ENCODE results near the gene LHX3.
"Not testable (repeated sequence)": the region's sequence is repeated elsewhere in the genome, so short reads cannot be mapped to it uniquely, and the experiment has no call there.

LHX3 gene

DNA sequence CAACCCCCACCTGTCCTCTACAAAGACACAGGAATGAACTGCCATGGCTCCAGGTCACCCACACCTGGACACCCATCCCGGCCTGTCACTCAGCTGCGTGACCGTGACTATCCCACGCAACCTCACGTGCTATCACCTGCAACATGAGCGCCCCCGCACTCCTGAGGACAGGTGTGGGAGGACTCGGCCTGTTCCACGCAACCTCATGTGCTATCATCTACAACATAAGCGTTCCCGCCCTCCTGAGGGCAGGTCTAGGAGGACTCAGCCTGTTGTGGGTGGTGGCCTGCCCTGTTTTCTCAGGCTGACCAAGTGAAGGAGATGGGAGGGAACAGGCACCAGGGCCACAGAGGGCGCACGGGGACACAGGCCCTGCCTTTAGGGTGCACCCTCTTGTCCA is 36.6 kb upstream of the LHX3 start:
- no peak for DNase-seq

DNA sequence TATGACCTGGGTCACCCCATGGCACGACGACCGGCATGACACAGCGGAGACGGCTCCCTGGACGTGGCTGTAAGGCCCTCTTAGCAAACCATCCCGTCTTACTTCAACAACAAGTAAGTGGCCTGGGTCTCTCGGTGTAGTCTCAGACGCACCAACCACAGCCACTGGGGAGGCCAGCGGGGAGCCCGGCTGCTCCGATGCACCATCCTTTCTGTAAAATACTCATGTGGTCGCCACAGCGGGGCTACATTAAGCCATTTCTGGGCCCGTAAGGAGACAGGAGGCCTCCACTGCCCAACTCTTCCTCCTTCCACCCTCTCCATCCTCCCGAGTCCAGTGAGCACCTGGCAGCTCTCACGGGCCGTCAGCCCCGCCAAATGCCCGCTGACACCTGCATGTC is 36.0 kb upstream of the LHX3 start:
- no peak for DNase-seq

DNA sequence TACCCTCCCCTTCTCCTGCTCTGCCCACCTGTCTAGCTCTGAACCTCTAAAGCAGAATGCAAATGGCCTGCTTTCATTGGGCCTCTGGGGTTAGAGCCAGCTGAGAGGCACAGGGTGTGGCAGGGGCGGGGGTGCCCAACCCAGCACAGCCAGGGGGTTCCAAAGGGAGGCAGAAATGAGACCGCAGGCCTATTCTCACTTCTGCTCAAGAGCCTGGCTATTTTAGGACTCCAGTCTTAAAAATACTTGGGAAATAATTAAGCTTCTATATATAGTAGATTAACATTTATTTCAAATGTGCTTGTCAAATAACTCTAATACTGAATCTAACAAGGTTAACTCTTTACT is 35.0 kb upstream of the LHX3 start:
- no peak for DNase-seq

DNA sequence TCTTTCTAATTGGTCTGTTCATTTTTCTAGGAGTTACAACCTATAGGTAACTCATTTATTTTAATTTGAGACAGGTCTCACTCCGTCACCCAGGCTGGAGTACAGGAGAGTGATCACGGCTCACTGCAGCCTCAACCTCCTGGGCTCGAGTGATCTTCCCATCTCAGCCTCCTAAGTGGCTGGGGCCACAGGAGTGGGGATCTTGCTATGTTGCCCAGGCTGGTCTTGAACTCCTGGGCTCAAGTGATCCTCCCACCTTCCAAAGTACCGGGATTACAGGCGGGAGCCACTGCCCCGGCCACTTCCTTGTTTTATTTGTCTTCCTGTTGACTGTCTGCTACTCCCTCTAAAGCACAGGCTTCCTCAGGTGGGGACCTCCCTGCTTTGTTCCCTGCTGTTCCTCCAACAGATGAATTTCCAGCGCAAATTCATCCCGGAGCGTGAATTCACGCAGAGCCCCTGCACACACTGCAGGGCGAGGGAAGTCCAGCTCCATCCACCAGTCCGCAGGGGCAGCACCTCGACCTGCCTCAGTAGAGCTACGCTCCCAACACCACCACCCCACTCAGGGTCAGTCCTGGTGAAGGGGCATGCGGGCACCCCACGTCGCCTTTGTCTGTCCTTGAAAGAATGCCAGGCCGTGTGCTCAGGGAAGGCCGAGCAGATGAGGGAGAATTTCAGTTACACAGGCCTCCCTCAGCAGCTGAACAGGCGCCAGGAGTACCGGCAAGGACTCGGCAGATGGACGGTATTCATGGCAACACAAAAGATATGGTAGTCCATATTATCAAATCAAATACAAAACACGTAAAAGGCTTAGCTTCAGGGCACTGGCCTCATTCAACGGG is 34.4 kb upstream of the LHX3 start:
- peak; percentile 90 for DNase-seq

DNA sequence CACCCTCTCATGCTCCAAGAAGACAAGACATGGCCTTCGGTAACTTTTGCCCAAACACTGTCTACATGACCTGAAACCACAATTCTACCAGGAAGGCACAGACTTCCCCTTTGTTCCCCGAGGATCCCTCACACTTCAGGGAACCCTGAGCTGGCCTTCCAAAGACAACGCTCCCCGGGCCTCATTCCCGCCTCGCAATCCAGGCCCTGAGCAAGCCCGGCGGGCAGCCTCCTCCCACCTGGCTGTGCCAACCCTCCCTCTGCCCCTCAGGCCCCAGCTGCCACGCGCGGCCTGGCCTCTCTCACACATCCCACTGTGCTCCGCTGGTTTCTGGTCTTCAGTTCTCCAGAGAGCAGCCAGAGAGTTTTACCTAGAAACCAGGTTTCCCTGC is 33.4 kb upstream of the LHX3 start:
- DNase-seq, result peak; percentile 22

DNA sequence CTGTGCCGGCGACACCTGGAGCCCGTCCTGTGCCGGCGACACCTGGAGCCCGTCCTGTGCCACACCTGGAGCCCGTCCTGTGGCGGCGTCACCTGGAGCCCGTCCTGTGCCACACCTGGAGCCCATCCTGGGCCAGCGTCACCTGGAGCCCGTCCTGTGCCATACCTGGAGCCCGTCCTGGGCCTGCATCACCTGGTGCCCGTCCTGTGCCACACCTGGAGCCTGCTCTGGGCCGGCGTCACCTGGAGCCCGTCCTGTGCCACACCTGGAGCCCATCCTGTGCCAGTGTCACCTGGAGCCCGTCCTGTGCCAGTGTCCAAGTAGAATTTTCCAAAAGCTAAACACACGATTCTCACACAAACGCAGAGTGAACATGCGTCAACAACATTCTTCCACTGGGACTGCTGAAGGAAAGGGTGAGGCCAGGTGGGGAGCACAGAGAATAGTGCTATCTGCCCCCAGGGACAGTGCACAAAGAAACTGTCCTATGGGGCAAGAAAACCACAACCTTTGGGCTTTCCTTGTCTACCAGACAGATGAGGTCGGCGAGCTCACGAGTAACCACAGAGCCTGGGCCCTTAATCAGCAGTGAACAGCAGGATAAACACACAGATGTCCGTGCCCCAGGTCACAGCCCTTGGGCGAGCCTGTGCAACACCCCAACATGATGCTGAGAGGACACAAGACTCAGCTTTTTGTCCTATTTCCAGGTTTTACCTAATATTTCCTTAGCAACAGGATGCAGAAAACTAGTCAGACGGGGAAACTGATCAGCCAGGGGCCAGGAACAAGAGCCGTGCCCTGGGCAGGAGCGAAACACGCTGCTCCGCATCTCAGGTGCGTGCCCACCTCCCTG is 32.8 kb upstream of the LHX3 start:
- DNase-seq, result no peak

DNA sequence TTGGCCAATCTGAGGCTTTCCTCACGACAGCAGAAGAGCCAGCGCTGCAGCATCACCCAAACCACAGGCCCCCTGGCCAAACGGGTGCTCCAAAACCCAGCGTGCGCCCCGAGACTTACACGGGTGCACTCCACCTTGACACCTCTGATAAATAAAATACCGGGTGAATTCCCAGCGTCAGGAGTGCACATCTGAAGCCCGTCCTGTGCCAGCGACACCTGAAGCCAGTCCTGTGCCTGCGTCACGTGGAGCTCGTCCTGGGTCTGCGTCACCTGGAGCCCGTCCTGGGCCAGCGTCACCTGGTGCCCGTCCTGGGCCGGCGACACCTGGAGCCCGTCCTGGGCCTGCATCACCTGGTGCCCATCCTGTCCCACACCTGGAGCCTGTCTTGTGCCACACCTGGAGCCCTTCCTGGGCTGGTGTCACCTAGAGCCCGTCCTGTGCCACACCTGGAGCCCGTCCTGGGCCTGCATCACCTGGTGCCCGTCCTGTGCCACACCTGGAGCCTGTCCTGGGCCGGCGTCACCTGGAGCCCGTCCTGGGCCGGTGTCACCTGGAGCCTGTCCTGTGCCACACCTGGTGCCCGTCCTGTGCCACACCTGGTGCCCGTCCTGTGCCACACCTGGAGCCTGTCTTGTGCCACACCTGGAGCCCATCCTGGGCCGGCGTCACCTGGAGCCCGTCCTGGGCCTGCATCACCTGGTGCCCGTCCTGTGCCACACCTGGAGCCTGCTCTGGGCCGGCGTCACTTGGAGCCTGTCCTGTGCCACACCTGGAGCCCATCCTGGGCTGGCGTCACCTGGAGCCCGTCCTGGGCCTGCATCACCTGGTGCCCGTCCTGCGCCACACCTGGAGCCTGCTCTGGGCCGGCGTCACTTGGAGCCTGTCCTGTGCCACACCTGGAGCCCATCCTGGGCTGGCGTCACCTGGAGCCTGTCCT is 31.8 kb upstream of the LHX3 start:
- DNase-seq, result not testable (repeated sequence)

DNA sequence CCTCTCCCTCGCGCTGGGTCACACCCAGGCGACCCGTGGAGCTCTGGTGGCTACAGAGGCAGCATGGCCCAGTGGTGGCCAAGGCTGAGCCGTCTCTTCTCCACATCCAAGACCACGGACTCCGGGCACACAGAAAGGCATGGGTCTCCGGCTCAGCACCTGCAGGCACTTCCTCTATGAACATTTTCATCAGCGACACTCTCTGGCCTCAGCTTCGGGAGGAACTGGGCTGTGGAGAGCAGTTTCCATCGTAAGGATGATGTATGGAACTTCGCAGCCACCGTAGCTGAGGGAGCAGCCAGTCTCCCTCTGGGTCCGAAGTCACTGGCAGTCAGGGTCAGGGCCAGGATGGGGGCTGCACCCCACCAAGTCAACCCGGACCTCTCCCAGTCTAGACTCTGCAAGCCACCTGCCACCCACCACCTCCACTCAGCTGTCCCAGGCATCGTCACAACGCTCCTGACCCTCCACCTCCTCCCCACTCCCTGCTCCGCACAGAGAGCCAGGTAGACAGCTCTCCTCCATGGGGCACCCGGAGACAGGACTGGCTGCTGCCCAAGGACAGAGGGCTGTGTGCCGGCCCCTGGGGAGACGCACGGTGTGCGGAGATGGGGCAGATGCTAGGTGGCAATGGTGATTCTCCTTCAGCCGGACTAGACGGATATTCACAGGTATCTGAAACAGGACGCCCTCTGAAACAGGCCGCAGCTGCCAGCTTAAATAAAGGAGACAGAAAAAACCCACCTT is 31.0 kb upstream of the LHX3 start:
- DNase-seq, result no peak

DNA sequence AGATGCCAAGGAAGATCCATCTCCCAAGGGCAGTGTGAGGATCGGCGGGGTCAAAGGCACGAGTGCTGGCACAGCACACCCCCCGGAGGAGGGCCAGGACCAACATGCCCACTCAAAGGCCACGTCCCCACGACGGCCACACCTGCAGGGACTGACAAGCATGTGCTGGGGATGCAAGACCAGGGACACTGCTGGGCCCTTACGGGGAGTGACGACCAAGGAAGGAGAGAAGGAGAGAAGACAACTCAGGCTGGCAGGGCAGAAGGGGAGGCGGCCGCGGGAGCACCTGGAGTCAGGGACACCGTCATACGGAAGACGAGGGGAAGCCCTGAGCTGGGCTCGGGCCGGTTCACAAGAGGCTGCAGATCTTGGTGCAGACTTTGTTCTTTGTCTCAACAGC is 30.2 kb upstream of the LHX3 start:
- DNase-seq, result no peak

DNA sequence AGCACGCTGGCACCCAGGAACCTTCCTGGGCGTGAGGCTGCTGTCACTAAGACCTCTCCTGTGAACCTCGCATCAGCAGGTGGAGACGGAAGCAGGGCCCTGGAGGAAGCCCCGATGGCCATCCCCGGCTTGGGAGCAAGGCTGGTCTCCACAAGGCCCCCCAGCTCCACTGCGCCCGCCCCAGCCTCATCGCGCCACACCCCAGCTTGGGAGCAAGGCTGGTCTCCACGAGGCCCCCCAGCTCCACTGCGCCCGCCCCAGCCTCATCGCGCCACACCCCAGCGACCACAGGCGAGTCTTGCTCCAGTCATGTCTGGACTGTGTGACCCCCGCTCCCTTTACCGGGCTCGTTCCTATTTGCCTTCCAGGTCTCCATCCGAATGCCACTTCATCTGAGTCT is 29.7 kb upstream of the LHX3 start:
- no peak for DNase-seq

DNA sequence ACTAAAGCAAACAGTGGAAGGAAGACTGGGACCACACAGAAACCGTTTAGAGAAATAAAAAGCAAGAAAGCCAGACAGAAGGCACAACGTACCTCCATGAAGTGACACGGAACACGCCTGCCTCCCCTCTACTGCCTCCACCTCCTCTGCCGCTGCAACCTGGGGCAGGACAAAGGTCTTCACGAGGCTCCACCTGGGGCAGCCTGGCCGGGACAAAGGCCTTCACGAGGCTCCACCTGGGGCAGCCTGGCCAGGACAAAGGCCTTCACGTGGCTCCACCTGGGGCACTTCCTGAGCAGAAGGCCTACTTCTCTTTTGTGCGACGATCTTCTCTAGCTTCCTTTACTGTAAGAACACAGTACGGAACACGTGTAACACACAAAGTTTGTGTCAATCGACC is 28.9 kb upstream of the LHX3 start:
- no peak for DNase-seq

DNA sequence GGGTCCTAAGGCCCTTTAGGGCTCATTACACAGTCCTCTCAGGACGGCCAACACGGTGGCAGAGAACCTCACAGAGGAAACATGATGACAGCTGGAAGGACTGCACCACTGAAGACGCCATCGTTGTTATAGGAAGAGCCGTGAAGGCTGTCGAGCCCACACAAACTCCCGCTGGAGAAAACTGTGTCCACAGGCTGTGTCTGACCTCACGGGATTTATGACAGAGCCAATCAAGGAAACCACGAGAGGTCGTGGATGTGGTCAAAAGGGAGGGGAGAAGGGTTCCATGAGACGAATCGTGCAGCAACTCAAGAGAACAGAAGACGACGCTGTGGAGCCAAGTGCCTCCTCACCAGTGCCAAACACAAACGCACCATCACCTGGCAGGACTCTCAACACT is 28.5 kb upstream of the LHX3 start:
- DNase-seq, result no peak

DNA sequence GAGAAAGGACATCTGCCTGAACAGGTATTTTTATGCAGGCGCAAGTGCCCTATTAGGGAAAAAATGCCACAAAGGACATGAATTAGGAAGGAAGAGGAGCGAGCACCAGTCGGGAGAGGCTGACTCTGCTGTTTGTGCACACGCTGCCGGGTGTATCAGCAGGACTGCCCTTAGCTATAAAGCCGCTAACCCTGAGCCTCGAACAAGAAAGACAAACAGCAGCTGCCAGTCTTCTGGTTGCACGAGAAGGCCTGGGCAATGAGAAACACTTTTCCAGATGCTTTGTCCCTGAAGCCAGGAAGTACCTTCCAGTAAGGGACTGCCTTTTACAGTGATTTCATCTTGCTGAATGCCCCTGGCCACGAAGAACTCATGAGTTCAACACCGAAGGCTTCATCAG is 28.0 kb upstream of the LHX3 start:
- DNase-seq, result peak; percentile 30

DNA sequence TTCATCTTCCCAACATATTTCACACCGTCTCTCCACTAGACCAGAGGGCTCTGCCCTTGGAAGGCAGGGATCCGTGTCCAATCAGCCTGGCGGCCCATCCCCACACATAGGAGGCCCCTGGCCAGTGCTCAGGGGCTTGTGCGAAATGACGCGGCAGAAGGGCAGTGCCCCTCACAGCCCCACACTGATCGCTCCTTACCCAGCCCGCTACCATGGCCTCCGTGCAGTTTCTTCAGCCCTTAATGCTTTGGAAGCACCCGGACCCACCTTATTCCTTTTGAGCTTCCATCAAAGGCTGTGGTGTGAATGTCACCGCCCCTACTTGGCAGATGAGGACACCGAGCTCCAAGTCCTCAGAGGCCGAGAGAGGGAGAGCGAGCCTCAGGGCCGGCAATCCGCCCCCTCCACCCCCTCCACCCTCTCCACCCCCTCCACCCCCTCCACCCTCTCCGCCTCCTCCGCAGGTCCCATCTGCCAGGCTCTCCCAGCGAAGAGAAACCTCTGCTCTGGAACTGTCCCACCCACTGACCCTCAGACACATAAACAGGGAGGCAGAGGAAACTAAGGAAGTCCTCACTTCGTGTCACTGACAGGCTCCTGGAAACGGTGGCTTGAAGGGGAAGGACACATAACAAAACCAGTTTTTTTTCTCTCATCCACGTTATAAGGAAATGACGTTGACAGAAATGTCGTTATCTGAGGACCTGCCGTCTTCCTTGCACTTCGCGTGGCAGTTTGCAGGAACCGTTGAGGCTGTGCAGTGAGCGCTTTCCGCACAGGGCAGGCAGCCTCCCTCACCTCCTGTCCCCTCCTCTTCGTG is 26.8 kb upstream of the LHX3 start:
- no peak for DNase-seq

DNA sequence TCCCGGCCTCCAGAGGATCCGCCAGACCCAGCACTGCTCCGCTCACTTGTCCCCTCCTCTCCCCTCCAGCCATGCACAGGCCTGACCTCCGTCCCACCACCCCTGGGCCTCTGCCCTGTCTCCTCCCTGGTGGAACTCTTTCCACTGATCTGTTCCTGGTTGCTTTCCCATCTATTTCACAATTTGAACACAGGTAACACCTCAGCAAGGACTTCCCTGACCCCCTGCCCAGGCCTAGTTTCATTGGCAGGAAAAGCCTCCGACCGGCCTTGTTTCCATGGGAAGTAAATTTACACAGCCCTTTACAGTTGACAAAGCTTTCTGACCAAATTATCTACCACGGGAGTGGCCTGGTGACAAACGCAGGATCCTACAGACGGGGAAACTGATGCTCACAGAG is 25.8 kb upstream of the LHX3 start:
- DNase-seq, result no peak

DNA sequence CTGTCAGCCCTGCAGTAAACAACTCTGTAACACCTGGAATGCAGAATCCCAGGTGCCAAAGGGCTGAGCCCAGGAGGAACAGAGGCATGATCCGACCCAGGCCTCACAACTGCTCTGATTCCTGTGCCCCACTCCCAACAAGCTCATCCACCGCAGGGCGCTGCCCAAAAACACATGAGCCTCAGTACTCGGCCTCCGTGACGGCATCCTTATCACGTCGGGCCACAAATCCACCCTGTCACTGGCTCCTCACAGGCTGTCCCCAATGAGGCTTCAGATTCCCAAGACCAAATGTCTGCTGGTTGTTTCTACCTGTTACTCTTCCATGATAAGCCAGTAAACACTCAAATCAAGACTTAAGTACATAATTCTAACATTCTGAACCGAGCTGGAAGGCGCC is 25.4 kb upstream of the LHX3 start:
- DNase-seq, result no peak

DNA sequence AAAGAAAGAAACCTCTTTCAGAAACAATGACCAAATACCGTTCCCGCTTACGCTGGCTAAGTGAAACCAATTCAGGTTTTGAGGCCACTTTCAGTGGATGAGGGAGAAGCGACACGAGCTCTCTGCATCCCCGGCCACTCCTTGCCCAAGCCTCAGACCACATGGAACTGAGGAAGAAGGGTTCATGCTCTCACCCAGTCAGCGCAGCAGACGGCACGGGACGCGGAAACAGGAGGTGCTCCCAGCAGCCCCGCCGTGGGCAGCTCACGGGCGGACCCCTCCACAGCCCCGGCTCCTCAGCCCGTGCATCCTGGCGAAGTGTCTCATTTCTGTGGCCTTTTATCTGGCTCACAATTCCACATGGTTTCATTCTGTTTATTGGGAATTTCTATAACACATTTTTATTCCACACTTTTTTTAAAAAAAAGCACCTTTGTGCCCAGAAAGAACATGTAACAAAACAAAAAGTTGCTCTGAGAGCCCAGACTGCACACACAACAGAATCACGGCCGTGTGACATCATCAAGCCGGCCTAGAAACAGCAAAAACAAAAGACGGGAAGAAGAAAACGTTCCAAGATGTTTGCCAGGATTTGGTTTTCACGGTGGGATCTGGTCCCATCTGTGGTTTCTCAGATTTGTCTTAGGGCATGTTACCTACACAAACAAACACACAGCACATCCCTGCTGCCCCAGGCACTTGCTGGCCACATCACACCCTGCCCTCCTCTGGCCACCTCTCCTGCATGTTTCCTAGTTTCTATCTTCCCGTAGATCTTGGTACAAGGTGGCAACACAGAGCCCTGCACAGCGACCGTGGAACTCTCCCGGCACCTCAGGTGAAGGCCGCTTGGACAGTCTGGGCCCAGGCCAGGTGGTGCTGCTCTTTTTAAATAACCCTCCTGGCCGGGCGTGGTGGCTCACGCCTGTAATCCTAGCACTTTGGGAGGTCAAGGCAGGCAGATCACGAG is 24.5 kb upstream of the LHX3 start:
- no peak for DNase-seq

DNA sequence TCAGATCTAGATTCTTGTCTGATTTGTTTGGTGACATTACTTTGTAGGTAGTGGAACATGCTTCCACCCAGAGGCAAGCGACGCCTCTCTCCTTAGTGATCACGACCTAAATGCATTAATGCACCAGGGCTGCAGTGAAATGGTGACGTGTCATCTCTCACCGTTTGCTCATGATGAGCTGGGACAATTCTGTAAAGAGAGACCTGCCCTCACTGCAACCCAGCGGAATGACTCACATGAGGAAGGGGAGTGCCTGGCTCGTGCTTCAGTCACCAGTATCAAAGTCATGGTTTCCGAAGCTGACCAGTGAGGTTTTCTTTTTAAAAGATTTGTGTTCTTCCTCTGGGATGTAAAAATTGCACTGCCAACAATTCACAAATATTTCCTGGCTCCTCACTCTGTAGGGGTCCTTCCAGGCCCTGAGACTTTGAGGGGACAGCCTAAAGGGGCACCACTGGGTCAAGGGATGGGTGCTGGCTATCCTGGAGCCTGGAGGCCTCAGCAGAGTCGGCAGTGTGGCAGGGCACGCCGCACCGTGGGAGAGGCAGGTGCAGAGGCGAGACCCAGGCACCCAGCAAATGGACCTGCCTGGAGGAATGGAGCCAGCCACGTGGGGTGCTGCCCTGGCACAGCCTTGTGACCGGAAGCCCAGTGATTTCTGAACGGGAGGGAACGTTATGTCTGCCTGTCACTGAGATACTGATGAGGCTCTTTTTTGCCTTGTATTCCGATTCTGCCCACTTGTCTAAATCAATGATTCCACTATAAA is 23.4 kb upstream of the LHX3 start:
- DNase-seq, result no peak

DNA sequence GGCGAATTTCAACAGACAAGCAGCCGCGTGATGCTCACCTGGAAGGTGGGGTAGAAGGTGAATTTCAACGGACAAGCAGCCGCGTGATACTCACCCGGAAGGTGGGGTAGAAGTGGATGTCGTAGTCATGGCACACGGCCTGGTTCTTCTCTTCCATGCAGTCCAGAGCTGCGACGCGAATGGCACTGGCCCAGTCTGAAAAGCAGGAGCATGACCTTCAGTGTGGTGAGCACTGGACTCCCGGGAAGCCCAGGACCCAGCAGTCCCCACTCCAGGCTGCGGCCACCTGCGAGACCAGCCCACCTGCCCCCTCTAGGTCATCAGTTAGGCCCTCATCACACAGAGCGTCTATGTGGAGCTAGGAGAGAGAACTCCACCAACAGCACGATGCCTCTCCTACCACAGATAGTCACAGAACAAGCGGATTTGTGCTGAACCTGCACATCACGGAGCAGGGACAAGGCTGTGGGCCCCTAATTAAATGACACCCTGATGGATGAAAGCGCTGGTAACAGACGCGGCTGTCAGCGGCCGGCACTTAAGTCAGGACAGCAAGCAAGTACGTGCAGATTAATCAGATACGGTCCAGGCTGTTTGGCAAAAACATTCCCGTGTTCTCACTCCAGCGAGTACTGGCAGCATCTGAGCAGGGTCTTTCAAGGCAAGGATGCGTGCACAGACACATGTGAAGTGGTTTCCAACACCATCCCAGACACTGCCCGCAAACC is 21.9 kb upstream of the LHX3 start:
- DNase-seq, result no peak

Measured in NCI-H2171 treated with DMSO at 0.1 percent for 48 hours (cell line).